Esophagus (tissue), 2 donors: ENCODE results near the gene RAX. TPM values are rescaled to one million over a fixed set of nuclear protein-coding genes. Genes with fewer than 3 reads are reported as not detected.
"Not testable (repeated sequence)": the region's sequence is repeated elsewhere in the genome, so short reads cannot be mapped to it uniquely, and the experiment has no call there.

Source experiments
- H3K27ac ChIP-seq, 2 donors: one replicate each; pipeline ENCODE4 v1.5.1; 2013; ENCODE audit warnings: low read depth in 2 of 2, mild to moderate bottlenecking in 2 of 2, inconsistent platforms in 1 of 2, low read length in 1 of 2, moderate library complexity in 1 of 2
- H3K27me3 ChIP-seq, 2 donors: one replicate each; pipeline ENCODE4 v1.6.1; 2013; ENCODE audit warnings: low read length in 2 of 2, control low read depth in 1 of 2, mild to moderate bottlenecking in 1 of 2; ENCODE audit not compliant: insufficient read depth in 2 of 2, control insufficient read depth in 1 of 2
- H3K36me3 ChIP-seq, 2 donors: one replicate each; pipeline ENCODE4 v1.6.1; 2013; ENCODE audit warnings: low read length in 1 of 2; ENCODE audit not compliant: control insufficient read depth in 2 of 2, insufficient read depth in 2 of 2
- H3K4me1 ChIP-seq, 2 donors: one replicate each; pipeline ENCODE4 v1.6.1; 2013; ENCODE audit warnings: low read length in 1 of 2; ENCODE audit not compliant: control insufficient read depth in 2 of 2, insufficient read depth in 2 of 2
- H3K4me3 ChIP-seq, 2 donors: one replicate each; pipeline ENCODE4 v1.5.1; 2013; ENCODE audit warnings: low read length in 2 of 2, mild to moderate bottlenecking in 2 of 2, low read depth in 1 of 2, moderate library complexity in 1 of 2
- H3K9me3 ChIP-seq, 2 donors: one replicate each; pipeline ENCODE4 v1.6.1; 2013; ENCODE audit warnings: mild to moderate bottlenecking in 2 of 2, low read depth in 1 of 2, low read length in 1 of 2, moderate library complexity in 1 of 2; ENCODE audit not compliant: control insufficient read depth in 2 of 2, insufficient read depth in 1 of 2
- WGBS, 2 donors: extraction: QIAGEN DNeasy Blood & Tissue Kit; methylation state at CpG; one replicate each; pipeline ENCODE4 v1.1.7; 2013; 5-methylcytosine and 5-hydroxymethylcytosine counted together
- polyA plus RNA-seq, 2 donors: library from polyadenylated mRNA; stranded (reverse); fragments of 200-250 nt; gene quantifications; one replicate each; pipeline ENCODE4 v1.2.3, GENCODE V29; 2013
- donor health status: healthy with polysubstance abuse.
- donor health status: Bipolar disorder and iron deficiency.

The RAX gene
- polyA plus RNA-seq, 2 donors, result 0.01 to 0.14 TPM

GRCh38 chr18:59262243-59262642 lies 11.0 kb downstream of the RAX start:
- H3K9me3 ChIP-seq, H3K4me3 ChIP-seq, H3K36me3 ChIP-seq, H3K4me1 ChIP-seq, H3K27ac ChIP-seq: not testable (repeated sequence)
- H3K27me3 ChIP-seq, result peaks cover 0 to 17% of the 10 kb centered on the region in 2 donors
- 91 to 94% methylated on average over 1 to 2 of the region's 2 CpGs for WGBS, 2 donors

GRCh38 chr18:59261842-59262241 lies 11.4 kb downstream of the RAX start:
- H3K9me3 ChIP-seq, H3K36me3 ChIP-seq, H3K27ac ChIP-seq, H3K4me1 ChIP-seq, H3K4me3 ChIP-seq: not testable (repeated sequence)
- H3K27me3 ChIP-seq, result peaks cover 0 to 17% of the 10 kb centered on the region in 2 donors
- WGBS, 2 donors, result 56 to 84% methylated on average over 3 of the region's 3 CpGs

- 83 to 94% methylated on average over 30 of the region's 30 CpGs for WGBS, 2 donors
- not testable (repeated sequence) for H3K4me1 ChIP-seq
Observed at GRCh38 chr18:59255491-59255890, 17.8 kb downstream of the RAX start.

GRCh38 chr18:59249199-59249774 lies 24.0 kb downstream of the RAX start:
- H3K4me3 ChIP-seq, result no peak overlapping the region
- H3K36me3 ChIP-seq, result no peaks in the 10 kb centered on the region
- H3K27ac ChIP-seq, result no peak overlapping the region
- H3K9me3 ChIP-seq, result no peaks in the 10 kb centered on the region
- WGBS, 2 donors, result 22 to 24% methylated on average over 5 of the region's 5 CpGs
- peaks cover 0 to 3% of the 10 kb centered on the region in 2 donors for H3K27me3 ChIP-seq
- no peaks in the 10 kb centered on the region for H3K4me1 ChIP-seq

More at GRCh38 chr18:59255491-59255890, 17.8 kb downstream of the RAX start:
- H3K27me3 ChIP-seq, H3K9me3 ChIP-seq, H3K36me3 ChIP-seq, H3K27ac ChIP-seq, H3K4me3 ChIP-seq: not testable (repeated sequence)

- Histone ChIP-seq H3K9me3 (no peaks in the 10 kb centered on the region), H3K36me3 (no peaks in the 10 kb centered on the region), H3K27me3 (peaks cover 0 to 3% of the 10 kb centered on the region in 2 donors), H3K27ac (no peak overlapping the region), H3K4me1 (no peaks in the 10 kb centered on the region), H3K4me3 (no peak overlapping the region)
- 44% methylated on average over 4 of the region's 4 CpGs for WGBS, 2 donors
Observed at GRCh38 chr18:59246796-59247195, 26.5 kb downstream of the RAX start.

- Histone ChIP-seq H3K4me1 (no peaks in the 10 kb centered on the region), H3K36me3 (no peaks in the 10 kb centered on the region), H3K4me3 (no peak overlapping the region), H3K27ac (no peak overlapping the region), H3K9me3 (no peaks in the 10 kb centered on the region), H3K27me3 (peaks cover 0 to 3% of the 10 kb centered on the region in 2 donors)
- WGBS, 2 donors, result 90 to 92% methylated on average over 2 of the region's 2 CpGs
Observed at GRCh38 chr18:59242906-59243305, 30.3 kb downstream of the RAX start.

- Histone ChIP-seq H3K9me3 (no peaks in the 10 kb centered on the region), H3K27ac (no peak overlapping the region), H3K27me3 (peaks cover 0 to 3% of the 10 kb centered on the region in 2 donors), H3K4me1 (no peaks in the 10 kb centered on the region), H3K4me3 (no peak overlapping the region), H3K36me3 (no peaks in the 10 kb centered on the region)
- 59 to 77% methylated on average over 4 of the region's 4 CpGs for WGBS, 2 donors
Observed at GRCh38 chr18:59239642-59240041, 33.6 kb downstream of the RAX start.

- no peaks in the 10 kb centered on the region for H3K36me3 ChIP-seq
- peaks cover 0 to 3% of the 10 kb centered on the region in 2 donors for H3K27me3 ChIP-seq
- no peaks in the 10 kb centered on the region for H3K4me1 ChIP-seq
- H3K4me3 ChIP-seq, result no peak overlapping the region
- no peaks in the 10 kb centered on the region for H3K9me3 ChIP-seq
- H3K27ac ChIP-seq, result no peak overlapping the region
Observed at GRCh38 chr18:59238385-59238784, 34.9 kb downstream of the RAX start.

GRCh38 chr18:59233017-59233410 lies 40.2 kb downstream of the RAX start:
- Histone ChIP-seq H3K4me3 (no peak overlapping the region), H3K27ac (no peak overlapping the region), H3K27me3 (peaks cover 0 to 3% of the 10 kb centered on the region in 2 donors), H3K4me1 (no peaks in the 10 kb centered on the region), H3K9me3 (no peaks in the 10 kb centered on the region), H3K36me3 (no peaks in the 10 kb centered on the region)
- 65 to 80% methylated on average over 6 of the region's 6 CpGs for WGBS, 2 donors

- H3K4me1 ChIP-seq, result no peaks in the 10 kb centered on the region
- 57 to 68% methylated on average over 5 of the region's 5 CpGs for WGBS, 2 donors
- no peaks in the 10 kb centered on the region for H3K9me3 ChIP-seq
- no peak overlapping the region for H3K27ac ChIP-seq
- H3K36me3 ChIP-seq, result no peaks in the 10 kb centered on the region
- no peak overlapping the region for H3K4me3 ChIP-seq
- H3K27me3 ChIP-seq, result peaks cover 0 to 3% of the 10 kb centered on the region in 2 donors
Observed at GRCh38 chr18:59232309-59233016, 40.8 kb downstream of the RAX start.
